GM19328 (cell line): ENCODE measurements around the gene L3MBTL1.

Experiments
- ATAC-seq: cut with Tn5 transposase; IDR thresholded peaks from one replicate; pipeline ENCODE4 v1.9.1; 2021; ENCODE audit warnings: mild to moderate bottlenecking, moderate library complexity; ENCODE audit not compliant: unreplicated experiment

The L3MBTL1 gene

DNA sequence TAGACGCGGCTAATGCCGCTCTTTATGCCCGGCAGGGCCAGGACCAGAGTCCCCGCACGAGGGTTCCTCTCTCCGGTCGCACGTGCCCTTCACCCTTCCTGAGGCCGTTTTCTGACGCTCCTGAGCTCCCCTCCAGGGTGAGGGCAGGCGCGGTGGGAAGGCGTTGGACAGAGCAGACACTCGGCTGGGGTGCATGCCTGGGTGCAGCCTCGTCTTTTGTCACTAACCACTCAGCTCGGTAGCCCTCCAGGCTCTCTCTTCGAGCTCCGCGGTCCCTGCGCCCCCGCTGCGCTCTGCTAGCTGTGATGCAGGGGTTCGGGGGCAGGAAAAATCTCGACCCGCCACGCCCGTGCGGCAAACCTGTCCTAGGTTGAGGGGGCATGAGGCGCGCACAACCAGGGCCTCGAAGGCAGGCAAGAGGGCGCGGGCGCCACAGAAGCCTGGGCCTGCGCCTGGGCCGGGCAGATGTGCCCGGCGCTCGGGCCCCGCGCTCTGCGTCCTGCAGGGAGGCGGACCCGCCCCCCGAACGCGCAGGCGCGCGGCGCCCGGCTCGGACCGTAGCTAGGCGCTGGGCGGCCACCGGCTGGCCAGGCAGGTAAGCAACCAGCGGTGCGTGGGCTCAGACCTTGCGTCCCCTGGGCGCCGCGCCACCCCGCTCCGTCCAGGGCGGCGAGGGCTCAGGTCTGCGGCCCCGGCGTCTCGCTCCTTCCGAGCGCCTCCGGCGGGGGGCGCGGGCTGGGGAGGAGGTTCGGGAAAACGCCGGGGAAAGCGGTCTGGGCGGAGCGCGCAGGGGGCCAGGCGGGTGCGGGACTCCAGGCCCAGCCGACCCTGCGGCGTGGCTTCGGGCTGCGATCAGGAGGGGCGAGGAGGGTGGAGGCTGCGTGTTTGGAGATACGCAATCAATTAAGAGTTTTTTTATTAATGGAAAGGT, at the start of gene L3MBTL1:
Gene L3MBTL1 (plus strand): TSS at position 548 of the 931 bp plus-strand sequence. CDS start 5,807 bp downstream, outside the sequence.
- ATAC-seq: no peak

DNA sequence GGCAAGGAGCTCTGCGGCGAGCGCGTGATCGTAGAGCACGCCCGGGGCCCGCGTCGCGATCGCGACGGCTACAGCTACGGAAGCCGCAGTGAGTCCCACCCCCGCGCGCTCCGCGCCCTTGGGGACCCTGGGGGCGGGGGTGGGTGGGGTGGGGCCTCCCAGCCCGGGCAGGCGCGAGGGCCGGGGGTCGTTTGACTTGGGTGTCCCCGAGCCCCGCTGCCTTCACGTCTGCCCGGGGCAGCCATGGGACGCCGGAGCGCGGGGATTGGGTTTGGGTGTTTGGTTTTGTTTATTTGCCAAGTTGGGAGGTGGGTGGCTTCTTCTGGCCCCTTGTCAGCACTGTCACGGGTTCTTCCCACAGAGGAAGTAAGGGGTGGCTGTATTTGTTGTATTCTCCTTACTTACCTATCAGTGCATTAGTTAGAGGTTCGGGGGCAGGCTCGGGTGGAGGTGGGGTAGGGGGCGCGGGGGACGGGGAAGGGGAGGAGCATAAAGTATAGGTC, 49.0 kb upstream of the L3MBTL1 start:
- no peak for ATAC-seq

DNA sequence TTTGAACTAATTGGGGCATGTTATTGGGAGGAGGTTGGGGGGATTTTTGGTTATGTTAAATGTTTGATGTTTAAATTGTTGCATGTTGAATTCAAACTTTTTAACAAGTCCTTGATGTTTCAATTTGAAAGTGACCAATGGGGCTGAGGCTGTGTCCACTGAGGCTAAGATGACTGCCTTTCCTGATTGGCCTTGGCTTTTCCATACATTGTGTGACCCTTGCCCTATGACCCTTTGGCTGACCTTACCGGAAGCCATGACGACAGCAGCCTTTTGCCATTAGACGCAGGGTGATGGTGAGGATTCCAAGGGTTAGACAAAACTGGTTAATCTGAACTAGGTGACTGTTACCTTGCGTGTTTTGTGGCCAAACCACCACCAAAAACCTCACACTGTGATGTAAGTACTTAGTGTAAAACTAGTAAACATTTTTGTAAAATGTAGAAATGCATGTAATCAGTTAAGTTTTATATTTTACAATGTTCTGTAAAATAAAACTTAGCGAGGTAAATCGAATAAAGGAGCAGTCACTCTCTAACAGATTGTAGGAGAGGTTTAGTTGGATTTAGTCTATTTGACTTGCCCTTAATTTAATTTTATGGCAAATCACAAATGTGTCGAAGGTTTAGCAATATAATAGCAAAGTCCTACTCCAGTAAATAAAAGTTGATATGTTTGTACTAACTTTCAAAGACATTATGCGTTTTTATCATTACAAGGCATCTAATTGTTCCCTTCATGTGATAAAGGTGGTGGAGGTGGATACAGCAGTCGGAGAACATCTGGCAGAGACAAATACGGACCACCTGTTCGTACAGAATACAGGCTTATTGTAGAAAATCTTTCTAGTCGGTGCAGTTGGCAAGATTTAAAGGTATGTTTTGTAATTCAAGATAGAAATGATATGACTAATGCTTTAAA, 48.2 kb upstream of the L3MBTL1 start:
- ATAC-seq: no peak

DNA sequence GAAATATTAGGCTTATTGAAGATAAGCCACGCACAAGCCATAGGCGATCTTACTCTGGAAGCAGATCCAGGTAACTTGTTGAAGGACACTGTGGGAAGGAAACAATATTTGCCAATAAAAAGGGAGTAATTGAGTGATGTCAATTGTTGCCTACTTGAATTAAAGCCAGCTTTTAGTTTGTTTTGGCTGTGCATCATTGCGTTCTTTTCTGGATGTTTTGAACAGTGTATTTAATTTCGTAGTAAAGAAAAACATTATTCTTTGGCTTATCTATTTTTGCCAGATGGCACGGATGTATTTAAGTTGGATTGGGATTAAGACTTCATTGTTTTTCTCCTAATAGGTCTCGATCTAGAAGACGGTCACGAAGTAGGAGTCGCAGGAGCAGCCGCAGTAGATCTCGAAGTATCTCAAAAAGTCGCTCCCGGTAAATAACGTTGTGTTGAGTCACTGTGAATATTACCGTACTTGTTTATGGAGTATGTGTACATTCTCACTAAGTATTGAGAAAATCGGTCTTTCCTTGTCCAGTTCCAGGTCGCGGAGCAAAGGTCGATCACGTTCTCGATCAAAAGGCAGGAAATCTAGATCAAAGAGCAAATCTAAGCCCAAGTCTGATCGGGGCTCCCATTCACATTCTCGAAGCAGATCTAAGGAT, 47.2 kb upstream of the L3MBTL1 start:
- ATAC-seq: no peak

DNA sequence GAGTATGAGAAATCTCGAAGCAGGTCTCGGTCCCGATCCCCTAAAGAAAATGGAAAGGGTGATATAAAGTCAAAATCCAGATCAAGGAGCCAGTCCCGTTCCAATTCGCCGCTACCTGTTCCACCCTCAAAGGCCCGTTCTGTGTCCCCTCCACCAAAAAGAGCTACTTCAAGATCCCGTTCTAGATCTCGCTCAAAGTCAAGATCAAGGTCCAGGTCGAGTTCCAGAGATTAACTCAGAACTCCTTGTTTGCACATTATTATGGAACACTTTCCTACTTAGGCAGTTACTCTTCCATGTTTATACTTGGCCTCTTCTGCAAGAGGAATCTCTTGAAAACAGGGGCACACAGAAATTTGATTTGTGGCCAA, 46.7 kb upstream of the L3MBTL1 start:
- no peak for ATAC-seq

DNA sequence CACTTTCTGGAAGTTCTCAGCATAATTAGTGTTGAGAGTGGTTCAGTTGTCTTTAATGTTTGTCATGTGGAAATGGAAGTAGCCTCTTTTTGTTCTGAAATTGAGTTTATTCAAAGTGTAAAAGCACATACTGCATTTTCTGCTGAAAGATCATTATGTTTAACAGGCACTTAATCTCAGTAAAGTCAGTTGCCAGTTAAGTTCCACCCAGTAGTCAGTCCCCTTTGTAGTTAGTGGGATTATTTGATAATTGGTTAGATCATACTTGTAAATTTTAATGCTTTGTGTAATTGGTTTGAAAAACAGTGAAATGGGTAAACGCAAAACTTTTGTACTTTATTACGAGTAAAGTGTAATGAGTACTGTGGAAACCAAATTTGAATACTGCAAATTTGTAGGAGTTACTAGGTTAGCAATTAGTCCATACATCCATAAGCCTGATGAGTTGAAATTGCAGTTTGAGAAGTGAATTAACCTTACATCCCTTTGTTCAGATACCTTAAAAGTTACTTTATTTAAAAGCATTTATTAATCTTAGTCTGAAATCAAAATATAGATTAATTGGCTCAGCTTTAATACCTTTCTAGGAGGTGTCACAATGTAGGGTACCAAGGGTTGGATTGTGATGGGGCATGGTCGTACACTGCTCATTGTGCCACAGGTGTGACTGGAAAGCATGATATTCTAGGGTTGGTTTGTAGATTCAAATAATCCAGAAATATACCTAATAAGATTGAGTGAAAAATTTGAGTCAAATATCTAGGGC, 45.4 kb upstream of the L3MBTL1 start:
- ATAC-seq: no peak

DNA sequence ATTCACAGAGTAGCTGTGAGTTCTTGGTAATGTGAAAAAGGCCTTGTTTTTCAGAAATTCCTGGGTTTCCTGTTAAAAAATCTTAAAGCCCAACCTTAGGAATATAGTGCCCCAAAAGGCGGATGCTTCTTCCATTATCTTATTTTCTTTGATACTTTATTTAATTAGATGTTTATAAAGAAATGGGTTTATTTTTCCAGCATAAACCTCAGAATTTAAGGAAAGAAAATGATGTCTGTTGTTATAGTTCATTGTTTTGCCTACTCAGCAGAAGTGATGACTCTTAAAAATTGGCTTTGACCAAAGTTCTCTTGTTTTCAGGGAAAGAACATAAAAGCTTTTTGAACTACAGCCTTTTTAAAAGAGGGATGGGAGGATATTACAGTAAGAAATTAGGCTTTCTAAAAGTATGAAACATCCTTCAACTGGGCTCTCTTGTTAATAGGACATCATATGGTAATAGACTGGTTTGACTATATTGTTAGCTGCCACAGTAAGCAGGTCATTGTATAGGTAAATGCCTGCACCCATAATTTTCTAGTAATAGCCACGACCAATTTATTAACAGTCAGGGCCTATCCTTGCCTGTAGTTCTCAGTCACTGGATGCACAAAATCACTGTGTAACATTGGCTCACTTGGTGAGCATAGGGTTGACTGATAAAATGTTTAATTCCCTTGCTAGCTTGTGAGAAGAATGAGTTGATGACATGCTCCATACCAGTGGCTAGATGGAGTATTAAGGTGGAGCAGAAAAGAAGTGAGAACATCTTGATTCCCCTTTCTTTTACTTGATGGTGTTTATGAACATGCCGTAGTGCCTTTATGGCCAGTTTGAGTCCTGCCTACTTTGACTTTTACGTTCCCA, 44.6 kb upstream of the L3MBTL1 start:
- no peak for ATAC-seq

DNA sequence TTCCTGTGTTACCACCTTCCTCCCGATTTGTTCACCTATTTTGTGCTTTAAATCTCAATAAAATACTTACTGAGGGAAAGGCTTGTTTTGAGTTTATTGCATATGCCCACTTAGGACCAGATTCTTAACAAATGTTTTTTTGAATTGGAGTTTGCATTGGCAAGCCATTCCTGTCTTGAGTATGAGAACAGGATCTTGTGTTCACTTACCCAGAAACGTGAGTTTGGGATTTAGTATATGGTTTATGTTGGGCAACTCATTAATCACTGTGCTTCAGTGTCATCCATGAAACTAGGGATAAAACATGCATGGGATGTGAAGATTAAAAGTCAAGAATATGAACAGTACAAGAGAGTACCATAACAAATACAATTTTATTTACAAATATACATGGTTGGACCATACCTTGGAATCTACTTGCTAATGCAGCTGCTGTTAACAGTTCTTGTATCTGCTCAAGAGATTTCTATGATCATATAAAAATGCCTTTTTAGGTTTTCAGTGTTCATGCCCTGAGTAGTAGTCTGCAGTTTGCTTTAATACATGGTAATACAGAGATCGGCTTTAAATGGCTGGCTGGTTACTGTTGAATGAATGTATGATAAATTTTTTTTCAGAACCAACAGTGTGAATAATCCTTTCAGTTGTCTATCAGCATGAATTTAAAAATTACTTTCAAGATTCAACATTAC, 43.8 kb upstream of the L3MBTL1 start:
- no peak for ATAC-seq

DNA sequence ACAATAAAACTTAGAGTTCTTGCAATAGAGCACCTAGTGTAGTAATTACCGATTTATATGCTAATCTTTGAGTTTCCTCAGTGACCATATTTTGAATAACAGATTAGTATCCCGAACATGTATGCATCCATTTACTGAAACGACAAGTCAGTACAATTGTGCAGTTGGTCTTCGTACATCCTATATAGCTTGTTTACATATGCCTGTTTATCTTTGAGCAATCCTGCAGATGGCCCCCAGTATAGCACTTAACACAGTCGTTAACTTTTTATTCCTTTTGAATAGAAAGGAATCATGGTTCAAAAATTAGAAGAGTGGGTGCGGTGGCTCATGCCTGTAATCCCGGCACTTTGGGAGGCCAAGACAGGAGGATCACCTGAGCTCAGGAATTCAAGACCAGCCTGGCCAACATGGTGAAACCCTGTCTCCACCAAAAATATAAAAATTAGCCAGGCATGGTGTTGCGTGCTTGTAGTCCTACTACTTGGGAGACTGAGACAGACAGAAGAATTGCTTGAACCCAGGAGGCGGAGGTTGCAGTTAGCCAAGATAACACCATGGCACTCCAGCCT, 43.2 kb upstream of the L3MBTL1 start:
- ATAC-seq: no peak

DNA sequence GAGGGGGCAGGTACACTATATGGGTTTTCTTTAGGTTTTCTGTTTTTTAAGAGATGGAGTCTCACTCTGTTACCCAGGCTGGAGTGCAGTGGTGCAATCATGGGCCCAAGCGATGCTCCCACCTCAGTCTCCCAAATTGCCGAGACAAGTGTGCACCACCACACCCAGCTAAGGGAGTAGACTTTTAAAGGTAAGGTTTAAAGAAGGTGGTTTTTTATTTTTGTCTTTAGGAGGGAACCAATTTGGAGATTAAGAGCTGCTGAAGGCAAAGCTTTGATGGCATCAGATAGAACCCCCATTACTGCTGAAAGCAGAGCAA, 41.9 kb upstream of the L3MBTL1 start:
- no peak for ATAC-seq

DNA sequence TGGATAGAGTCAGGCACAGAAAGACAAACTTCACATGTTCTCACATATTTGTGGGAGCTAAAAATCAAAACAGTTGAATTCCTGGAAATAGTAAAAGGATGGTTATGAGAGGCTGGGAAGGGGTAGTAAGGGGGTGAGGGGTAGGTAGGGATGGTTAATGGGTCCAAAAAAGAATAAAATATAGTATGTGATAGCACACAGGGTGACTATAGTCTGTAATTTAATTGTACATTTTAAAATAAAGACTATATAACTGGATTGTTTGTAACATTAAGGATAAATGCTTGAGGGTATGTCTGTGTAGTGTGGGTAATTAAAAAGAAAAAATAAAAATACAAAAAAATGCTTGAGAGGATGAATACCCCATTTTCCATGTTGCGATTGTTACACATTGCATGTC, 39.9 kb upstream of the L3MBTL1 start:
- no peak for ATAC-seq

DNA sequence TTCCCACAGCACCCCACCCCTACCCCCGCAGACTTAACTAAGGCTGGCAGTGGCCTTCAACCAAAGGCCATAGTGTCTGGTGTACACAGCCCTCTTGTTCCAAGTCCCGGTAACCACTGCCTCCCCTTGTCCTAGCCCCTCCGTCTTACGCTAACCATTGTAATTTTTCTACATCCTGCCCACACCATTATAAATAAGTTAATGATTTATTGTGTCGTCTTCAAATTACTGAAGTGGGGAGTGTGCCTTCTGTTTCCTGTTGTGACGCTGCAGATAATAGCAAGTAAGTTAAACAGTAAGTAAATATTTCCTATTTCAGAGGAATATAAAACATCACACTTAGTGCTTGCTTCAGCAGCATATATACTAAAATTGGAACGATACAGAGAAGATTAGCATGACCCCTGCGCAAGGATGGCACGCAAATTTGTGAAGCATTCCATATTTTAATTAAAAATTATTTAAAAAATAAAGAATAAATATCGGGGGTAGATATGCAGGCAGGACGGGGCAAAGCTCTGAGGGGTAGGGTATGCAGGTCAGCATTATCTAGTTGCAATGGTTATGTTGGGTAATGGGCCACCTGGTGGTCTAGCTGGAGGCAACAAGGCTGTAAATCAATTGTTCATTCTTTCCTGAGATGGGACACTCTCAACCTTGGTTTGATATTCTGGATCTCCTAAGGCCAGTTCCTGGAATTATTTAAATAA, 34.7 kb upstream of the L3MBTL1 start:
- no peak for ATAC-seq

DNA sequence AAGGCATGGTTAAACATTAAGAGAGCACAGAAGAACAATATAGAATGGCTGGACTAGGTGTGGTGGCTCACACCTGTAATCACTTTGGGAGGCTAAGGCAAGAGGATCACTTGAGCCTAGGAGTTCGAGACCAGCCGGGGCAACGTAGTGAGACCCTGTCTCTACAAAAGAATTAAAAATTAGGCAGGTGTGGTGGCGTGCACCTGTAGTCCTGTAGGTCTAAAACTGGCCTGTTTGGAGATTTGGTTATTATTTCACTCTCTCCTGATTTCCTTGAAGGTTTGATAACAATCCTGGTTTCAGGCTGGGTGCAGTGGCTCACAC, 34.2 kb upstream of the L3MBTL1 start:
- no peak for ATAC-seq

DNA sequence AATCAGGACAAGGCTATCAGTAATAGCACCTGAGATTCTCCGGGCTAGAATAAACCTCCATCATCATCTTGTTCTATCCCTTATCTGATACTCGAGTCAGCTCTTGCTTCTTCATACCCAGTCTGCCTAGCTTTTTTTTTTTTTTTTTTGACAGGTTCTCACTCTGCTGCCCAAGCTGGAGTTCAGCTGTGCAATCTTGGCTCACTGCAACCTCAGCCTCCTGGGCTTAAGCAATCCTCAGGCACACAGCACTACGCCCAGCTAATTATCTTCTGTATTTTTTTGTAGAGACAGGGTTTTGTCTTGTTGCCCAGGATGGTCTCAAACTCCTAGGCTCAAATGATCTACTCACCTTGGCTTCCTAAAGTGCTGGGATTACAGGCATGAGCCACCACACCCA, 30.3 kb upstream of the L3MBTL1 start:
- no peak for ATAC-seq

DNA sequence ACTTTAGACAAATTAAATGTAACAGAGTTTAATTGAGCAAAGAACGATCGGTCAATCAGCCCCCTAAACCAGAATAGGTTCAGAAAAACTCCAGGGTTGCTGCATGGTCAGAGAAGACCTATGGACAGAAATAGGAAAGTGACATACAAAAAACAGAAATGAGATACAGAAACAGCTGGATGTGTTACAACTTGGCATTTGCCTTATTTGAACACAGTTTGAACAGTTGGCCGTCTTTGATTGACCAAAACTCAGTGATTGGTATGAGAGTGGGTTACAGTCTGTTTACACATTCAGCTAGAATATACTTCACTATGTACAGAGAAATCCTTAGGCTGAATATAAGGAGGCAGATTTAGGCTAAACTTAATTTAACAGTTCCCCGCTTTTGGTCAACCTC, 29.9 kb upstream of the L3MBTL1 start:
- no peak for ATAC-seq

DNA sequence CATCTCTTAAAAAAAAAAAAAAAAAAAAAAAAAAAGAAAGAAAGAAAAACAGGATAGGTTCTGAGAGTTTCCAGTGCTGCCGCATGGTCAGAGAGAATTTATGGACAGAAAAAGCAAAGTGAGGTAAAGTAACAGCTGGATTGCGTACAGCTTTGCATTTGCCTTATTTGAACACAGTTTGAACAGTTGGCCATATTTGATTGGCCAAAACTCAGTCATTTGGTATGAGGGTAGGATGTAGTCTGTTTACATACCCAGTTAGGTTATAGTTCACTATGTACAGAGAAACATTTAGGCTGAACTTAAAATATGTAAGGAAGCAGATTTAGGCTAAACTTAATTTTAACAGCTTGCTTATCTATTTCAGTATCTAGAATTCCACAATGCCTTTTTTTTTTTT, 17.5 kb upstream of the L3MBTL1 start:
- no peak for ATAC-seq

DNA sequence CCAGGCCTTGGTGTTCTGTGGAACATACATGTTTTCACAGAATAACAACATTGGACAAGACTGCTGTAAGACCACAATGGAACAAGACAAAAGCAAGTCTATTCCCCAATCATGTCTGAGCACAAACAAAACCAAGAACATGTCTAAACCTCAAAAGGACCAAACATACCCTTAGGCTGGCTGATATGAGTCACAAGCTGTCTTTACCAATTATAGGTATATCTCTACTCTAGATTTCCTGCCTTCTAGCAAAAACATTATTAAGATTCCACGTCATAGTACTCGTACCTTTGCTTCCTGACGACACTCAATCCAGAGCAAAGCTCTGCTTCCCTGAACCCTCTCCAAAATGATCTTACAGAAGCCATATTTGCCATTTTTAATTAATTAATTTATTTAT, 15.4 kb upstream of the L3MBTL1 start:
- ATAC-seq: peak; percentile 72

DNA sequence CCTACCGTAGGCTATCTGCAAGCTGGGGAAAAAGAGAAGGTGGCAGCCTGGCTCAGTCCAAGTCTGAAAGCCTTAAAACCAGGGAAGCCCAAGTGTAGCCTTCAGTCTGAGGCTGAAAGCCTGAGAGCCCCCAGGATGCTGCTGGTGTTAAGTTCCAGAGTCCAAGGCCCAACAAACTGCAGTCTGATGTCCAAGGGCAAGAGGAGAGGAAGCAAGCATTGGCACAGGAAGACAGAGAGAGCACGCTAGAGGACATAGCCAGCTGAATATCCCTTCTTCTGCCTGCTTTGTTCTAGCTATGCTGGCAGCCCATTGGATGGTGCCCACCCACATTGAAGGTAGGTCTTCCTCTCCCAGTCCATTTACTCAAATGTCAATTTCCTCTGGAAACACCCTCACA, 12.1 kb upstream of the L3MBTL1 start:
- ATAC-seq: no peak
